NCI-H146 treated with DMSO at 0.1 percent for 48 hours (cell line): Measurements from ENCODE around the gene FOXC1.

Source experiments
- DNase-seq: peaks from one replicate; lab custom pipeline; 2025; ENCODE audit not compliant: unreplicated experiment; lab: John Stamatoyannopoulos, UW

The FOXC1 gene

GRCh38 chr6:1611572-1612298, 2.0 kb downstream of the FOXC1 start:
- no peak for DNase-seq

- no peak for DNase-seq
Measured at GRCh38 chr6:1612299-1612973, 2.7 kb downstream of the FOXC1 start.

- DNase-seq, result no peak
Measured at GRCh38 chr6:1612974-1613306, 3.2 kb downstream of the FOXC1 start.

GRCh38 chr6:1613346-1613687, 3.6 kb downstream of the FOXC1 start:
- DNase-seq, result no peak

- no peak for DNase-seq
Measured at GRCh38 chr6:1613688-1614447, 4.2 kb downstream of the FOXC1 start.

GRCh38 chr6:1614448-1615150, 4.9 kb downstream of the FOXC1 start:
- DNase-seq, result no peak

GRCh38 chr6:1615151-1615852, 5.6 kb downstream of the FOXC1 start:
- no peak for DNase-seq

- no peak for DNase-seq
Measured at GRCh38 chr6:1615853-1616420, 6.2 kb downstream of the FOXC1 start.

- DNase-seq, result no peak
Measured at GRCh38 chr6:1616701-1617463, 7.2 kb downstream of the FOXC1 start.

- DNase-seq, result no peak
Measured at GRCh38 chr6:1617466-1618310, 8.0 kb downstream of the FOXC1 start.

- no peak for DNase-seq
Measured at GRCh38 chr6:1618311-1619097, 8.8 kb downstream of the FOXC1 start.

- DNase-seq, result no peak
Measured at GRCh38 chr6:1619098-1619672, 9.5 kb downstream of the FOXC1 start.

- no peak for DNase-seq
Measured at GRCh38 chr6:1619673-1620503, 10.2 kb downstream of the FOXC1 start.

GRCh38 chr6:1620504-1621069, 10.9 kb downstream of the FOXC1 start:
- DNase-seq, result no peak

- DNase-seq, result no peak
Measured at GRCh38 chr6:1621070-1621701, 11.5 kb downstream of the FOXC1 start.

GRCh38 chr6:1622220-1622850, 12.6 kb downstream of the FOXC1 start:
- DNase-seq, result no peak
